GM12878 (cell line): ENCODE measurements around the gene GHRH. TPM values are rescaled to one million over a fixed set of nuclear protein-coding genes. Genes with fewer than 3 reads are reported as not detected.

Experiments
- ATAC-seq: fragments of 200-7000 bp; cut with Tn5 transposase; 3 replicates; pipeline ENCODE4 v1.9.1; 2020; ENCODE audit warnings: mild to moderate bottlenecking, moderate library complexity
- BruUV-seq: library from RNA; stranded (reverse); fragments of 400-500 nt; replicated peaks from 2 replicates; lab custom pipeline; 2021; lab: Mats Ljungman, UMichigan
- CTCF ChIA-PET: fragments of 300-600 bp; sonication (Branson Sonifier 250); formaldehyde crosslinking; extraction: SDS; loops from one replicate; lab custom pipeline; 2021; ENCODE audit warnings: inconsistent platforms; lab: Yijun Ruan, JAX
- POLR2A ChIA-PET: fragments of 350-600 bp; formaldehyde crosslinking; extraction: SDS; loops from one replicate; lab custom pipeline; 2021; ENCODE audit warnings: inconsistent platforms; lab: Charles Lee
- RAD21 ChIA-PET: fragments of 300-600 bp; sonication (Branson Sonifier 250); formaldehyde crosslinking; loops from one replicate; lab custom pipeline; 2023; ENCODE audit warnings: antibody characterized with exemption; ENCODE audit not compliant: unreplicated experiment; lab: Charles Lee
- SMC1A ChIA-PET: fragments of 300-600 bp; sonication (Branson Sonifier 250); formaldehyde crosslinking; loops from one replicate; lab custom pipeline; 2023; ENCODE audit not compliant: unreplicated experiment, uncharacterized antibody; lab: Charles Lee
- DNase-seq: peaks from one replicate; pipeline ENCODE4 v3.0.0-alpha.2; 2011; ENCODE audit warnings: low read depth, low spot score
- FAIRE-seq: peaks from 3 replicates; lab custom pipeline; 2011; peaks lifted over from hg19 to GRCh38; lab: Jason Lieb, UNC
- H2AFZ ChIP-seq: 2 replicates; pipeline ENCODE4 v1.6.0; 2011; ENCODE audit warnings: low read depth, low read length, control low read depth; ENCODE audit not compliant: control insufficient read depth
- H3K27ac ChIP-seq: 2 replicates; pipeline ENCODE4 v1.5.1; 2011; ENCODE audit warnings: control low read depth; ENCODE audit not compliant: control insufficient read depth, insufficient read depth
- H3K27me3 ChIP-seq, 2 experiments: replicated peaks in 1 of 2; 2 replicates each; pipeline versions ENCODE4 v1.6.0 to v1.6.1; 2011; ENCODE audit warnings: low read length in 1 of 2; ENCODE audit not compliant: control insufficient read depth in 2 of 2, insufficient read depth in 2 of 2
- H3K36me3 ChIP-seq, 2 experiments: 2 replicates each; pipeline ENCODE4 v1.5.1; 2011; ENCODE audit warnings: low read length in 1 of 2; ENCODE audit not compliant: control insufficient read depth in 2 of 2, insufficient read depth in 2 of 2
- H3K4me1 ChIP-seq: 2 replicates; pipeline ENCODE4 v1.6.1; 2011; ENCODE audit warnings: mild to moderate bottlenecking, low read length, moderate library complexity, mixed read lengths; ENCODE audit not compliant: control insufficient read depth, insufficient read depth
- H3K4me2 ChIP-seq: 2 replicates; pipeline ENCODE4 v1.6.0; 2011; ENCODE audit warnings: control low read depth; ENCODE audit not compliant: control insufficient read depth, insufficient read depth
- H3K4me3 ChIP-seq: fragments of 200-600 bp; sonication (generic); 2 replicates; pipeline ENCODE4 v1.5.1; 2016
- H3K79me2 ChIP-seq: 2 replicates; pipeline ENCODE4 v1.6.0; 2011; ENCODE audit warnings: low read length; ENCODE audit not compliant: control insufficient read depth, insufficient read depth
- H3K9ac ChIP-seq: 2 replicates; pipeline ENCODE4 v1.8.0; 2011; ENCODE audit warnings: low read length, control low read depth, mixed read lengths; ENCODE audit not compliant: control insufficient read depth, insufficient read depth
- H3K9me3 ChIP-seq: replicated peaks from 3 replicates; pipeline ENCODE4 v1.5.1; 2011; ENCODE audit warnings: mild to moderate bottlenecking, low read length; ENCODE audit not compliant: control insufficient read depth, insufficient read depth
- H4K20me1 ChIP-seq: 2 replicates; pipeline ENCODE4 v1.6.0; 2011; ENCODE audit not compliant: control insufficient read depth, insufficient read depth
- ATF2 ChIP-seq: IDR thresholded peaks from 2 replicates; pipeline ENCODE4 v1.6.1; 2012; ENCODE audit warnings: low read length, inconsistent platforms
- CTCF ChIP-seq, 3 experiments: IDR thresholded peaks in 2 of 3; conservative IDR thresholded peaks in 1 of 3; 2 replicates each; pipeline ENCODE4 v1.5.1; 2011; ENCODE audit warnings: low read depth in 3 of 3, low read length in 3 of 3, mild to moderate bottlenecking in 3 of 3, control low read depth in 2 of 3, moderate library complexity in 2 of 3, inconsistent platforms in 1 of 3, mixed read lengths in 1 of 3; ENCODE audit not compliant: control insufficient read depth in 2 of 3, insufficient read depth in 1 of 3; ENCODE audit errors: extremely low read depth in 1 of 3
- EED ChIP-seq: sonication (generic); IDR thresholded peaks from 2 replicates; pipeline ENCODE4 v1.6.1; 2016; ENCODE audit warnings: antibody characterized with exemption, low read depth
- FOXM1 ChIP-seq: IDR thresholded peaks from 2 replicates; pipeline ENCODE4 v1.6.1; 2012; ENCODE audit warnings: low read depth, mild to moderate bottlenecking, inconsistent platforms, low read length, moderate library complexity
- HCFC1 ChIP-seq: fragments of 150-350 bp; IDR thresholded peaks from 2 replicates; pipeline ENCODE4 v1.6.1; 2014; ENCODE audit warnings: low read length
- MTA3 ChIP-seq: IDR thresholded peaks from 2 replicates; pipeline ENCODE4 v1.6.1; 2012; ENCODE audit warnings: low read length, inconsistent platforms, borderline replicate concordance
- MXI1 ChIP-seq: fragments of 150-350 bp; IDR thresholded peaks from 2 replicates; pipeline ENCODE4 v1.6.1; 2011; ENCODE audit warnings: low read depth, mild to moderate bottlenecking, inconsistent platforms, low read length, improper control_type of control experiment
- RAD21 ChIP-seq: IDR thresholded peaks from 2 replicates; pipeline ENCODE4 v1.6.1; 2011; ENCODE audit warnings: mild to moderate bottlenecking, low read depth, low read length, moderate library complexity; ENCODE audit not compliant: insufficient read depth
- SIN3A ChIP-seq: IDR thresholded peaks from 2 replicates; pipeline ENCODE4 v1.6.1; 2012; ENCODE audit warnings: low read depth, low read length, improper control_type of control experiment
- WGBS: methylation state at CpG from one replicate; pipeline ENCODE4 v1.1.6; 2016; ENCODE audit warnings: low lambda C conversion rate; ENCODE audit not compliant: insufficient replicate concordance, insufficient coverage; ENCODE audit errors: missing lambda C conversion rate; 5-methylcytosine and 5-hydroxymethylcytosine counted together
- in situ Hi-C: fragments of 300-500 bp; cut with MboI; formaldehyde crosslinking; loops from 9 replicates; pipeline ENCODE4 v1.14.3; 2018; ENCODE audit warnings: mixed read lengths
- intact Hi-C: fragments of 100-400 bp; cut with micrococcal nuclease; formaldehyde crosslinking; loops from one replicate; pipeline ENCODE4 v1.14.2; 2022; ENCODE audit not compliant: unreplicated experiment
- polyA plus RNA-seq, 11 experiments: library from polyadenylated mRNA; depleted of rRNA in 4 of 11; unstranded in 6 of 11; stranded (reverse) in 5 of 11; fragments of >200 nt; fragmentation: Nextera tagmentation in 4 of 11; fragmentation: Illumina TruSeq in 1 of 11; extraction: Ambion mirVana in 4 of 11; extraction: Trizol in 1 of 11; gene quantifications; 1 replicate in 1 of 11; 2 replicates in 10 of 11; pipeline versions ENCODE4 v1.2.1 to v1.2.3, GENCODE V29; 2011 to 2016; ENCODE audit warnings: inconsistent platforms in 2 of 11, missing spikeins in 2 of 11, low read depth in 1 of 11
- total RNA-seq, 4 experiments: library from RNA; depleted of rRNA in 3 of 4; stranded (reverse); fragments of >200 nt in 3 of 4; fragmentation: Illumina TruSeq in 1 of 4; extraction: Trizol in 1 of 4; gene quantifications; 2 replicates each; pipeline versions ENCODE4 v1.2.1 to v1.2.3, GENCODE V29; 2013 to 2021

GHRH gene
- total and polyA plus RNA-seq, 10 of the 15 experiments (the other 5 are each of a cell fraction or from before 2014, with no cell fraction given), result not detected

- TF ChIP-seq MXI1, result no peak
- TF ChIP-seq EED, result no peak
- no peak for TF ChIP-seq SIN3A
- TF ChIP-seq FOXM1, result no peak
- TF ChIP-seq ATF2, result no peak
- TF ChIP-seq HCFC1, result no peak
Observed at GRCh38 chr20:37283530-37284195, 22.0 kb upstream of the GHRH start (continued).

GRCh38 chr20:37282556-37282955, 20.9 kb upstream of the GHRH start:
- ChIA-PET CTCF (interaction anchor here (0.9 to 3.1 kb wide), 5 partner anchors 12 to 252 kb away, joined by 3 to 12 read pairs (median 9); no protein-coding TSS in a partner anchor), SMC1A (interaction anchor here (0.7 to 1.4 kb wide), 9 partner anchors 12 to 253 kb away, joined by 3 to 4 read pairs (median 3); no protein-coding TSS in a partner anchor), RAD21 (interaction anchor here (0.9 to 1.0 kb wide), 3 partner anchors 89 to 251 kb away, joined by 3 to 5 read pairs (median 4); no protein-coding TSS in a partner anchor), POLR2A (interaction anchor here (1.1 to 1.3 kb wide), 2 partner anchors 62 to 100 kb away, joined by 3 read pairs; no protein-coding TSS in a partner anchor)
- Histone ChIP-seq H3K27me3 (no peaks in the 10 kb centered on the region), H3K4me3 (no peak overlapping the region), H3K9me3 (no peaks in the 10 kb centered on the region), H3K27ac (no peak overlapping the region), H3K4me2 (no peak overlapping the region), H2AFZ (no peak overlapping the region), H3K4me1 (peaks cover 2% of the 10 kb centered on the region), H3K36me3 (no peaks in the 10 kb centered on the region), H4K20me1 (no peaks in the 10 kb centered on the region), H3K79me2 (no peaks in the 10 kb centered on the region), H3K9ac (no peak overlapping the region)
- intact Hi-C loops (no loop called here), in situ Hi-C loops (no loop called here)
- WGBS, result 81% methylated on average over 6 of the region's 6 CpGs
- BruUV-seq, result no TSS peak
- ATAC-seq, result no peak
- no peak for FAIRE-seq
- TF ChIP-seq MTA3 (no peak), RAD21 (peak; percentile 22; the same call in 1 of the 2 replicates), CTCF (IDR thresholded peaks at IDR 0.05 in 2 of 3, conservative IDR thresholded peaks at IDR 0.05 in 1 of 3; ENCODE audit: control insufficient read depth in 2 of 3, extremely low read depth in 1 of 3, insufficient read depth in 1 of 3, low read depth in 3 of 3, low read length in 3 of 3) (peak in 2 of 3 experiments; percentile 2 to 17; a peak in 1 of 6 replicates)
- TF ChIP-seq, all 136 proteins: peak for 2
- no peak for DNase-seq
